GM19043 (cell line): ENCODE measurements around the gene BCAS3.
"Not testable (repeated sequence)": the region's sequence is repeated elsewhere in the genome, so short reads cannot be mapped to it uniquely, and the experiment has no call there.

Experiments
- ATAC-seq: cut with Tn5 transposase; IDR thresholded peaks from one replicate; pipeline ENCODE4 v1.9.1; 2021; ENCODE audit warnings: low read depth; ENCODE audit not compliant: unreplicated experiment

Gene BCAS3

GRCh38 chr17:61235827-61236197 is 558.2 kb downstream of the BCAS3 start:
- no peak for ATAC-seq

DNA sequence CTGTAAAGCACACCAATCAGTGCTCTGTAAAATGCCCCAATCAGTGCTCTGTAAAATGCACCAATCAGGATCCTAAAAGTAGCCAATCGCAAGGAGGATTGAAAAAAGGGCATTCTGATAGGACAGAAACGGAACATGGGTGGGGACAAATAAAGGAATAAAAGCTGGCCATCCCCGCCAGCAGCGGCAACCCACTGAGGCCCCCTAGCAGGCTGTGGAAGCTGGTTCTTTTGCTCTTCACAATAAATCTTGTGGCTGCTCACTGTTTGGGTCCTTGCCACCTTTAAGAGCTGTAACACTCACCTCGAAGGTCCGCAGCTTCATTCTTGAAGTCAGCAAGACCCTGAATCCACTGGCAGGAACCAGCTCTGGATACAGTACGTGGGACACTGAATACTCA is 559.6 kb downstream of the BCAS3 start:
- no peak for ATAC-seq

DNA sequence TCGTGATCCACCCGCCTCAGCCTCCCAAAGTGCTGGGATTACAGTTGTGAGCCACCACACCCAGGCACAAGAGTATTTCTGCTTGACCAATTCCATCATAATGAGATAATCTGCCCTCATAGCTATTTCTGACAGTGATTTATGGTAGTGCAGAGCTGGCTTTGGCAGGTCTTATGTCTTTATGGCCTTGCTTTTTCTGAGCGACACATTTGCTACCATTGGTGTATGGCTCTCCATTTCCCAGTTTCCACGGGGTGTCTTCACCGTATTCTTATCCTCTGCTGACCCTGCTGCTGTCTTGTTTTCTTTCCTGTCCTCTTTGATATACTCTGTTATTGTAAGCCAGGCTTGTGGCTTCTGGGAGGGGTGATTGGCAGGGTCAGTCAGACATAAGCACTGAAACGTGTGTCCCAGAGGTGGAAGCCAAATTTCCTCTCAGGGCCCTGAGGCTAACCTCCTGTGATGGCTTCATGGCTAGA is 560.8 kb downstream of the BCAS3 start:
- no peak for ATAC-seq

DNA sequence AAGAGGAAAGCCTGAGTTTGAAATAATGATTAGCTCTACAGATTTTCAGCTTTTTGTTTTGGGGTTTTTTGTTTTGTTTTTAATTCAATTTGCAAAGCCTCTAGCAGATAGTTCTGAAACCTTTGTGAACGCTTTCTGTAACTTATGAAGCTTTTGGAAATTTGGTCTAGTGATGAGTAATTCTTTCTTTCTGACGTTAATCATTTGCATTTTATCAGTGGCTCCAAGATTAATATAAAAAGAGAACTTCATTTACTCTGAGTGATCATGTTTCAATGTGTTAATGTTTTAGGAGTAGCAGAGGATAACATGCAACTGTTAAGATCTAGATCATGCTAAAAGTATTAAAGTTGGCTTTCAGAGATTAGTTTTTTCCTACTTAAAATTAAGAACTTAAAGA is 561.7 kb downstream of the BCAS3 start:
- no peak for ATAC-seq

GRCh38 chr17:61239953-61240352 is 562.3 kb downstream of the BCAS3 start:
- no peak for ATAC-seq

DNA sequence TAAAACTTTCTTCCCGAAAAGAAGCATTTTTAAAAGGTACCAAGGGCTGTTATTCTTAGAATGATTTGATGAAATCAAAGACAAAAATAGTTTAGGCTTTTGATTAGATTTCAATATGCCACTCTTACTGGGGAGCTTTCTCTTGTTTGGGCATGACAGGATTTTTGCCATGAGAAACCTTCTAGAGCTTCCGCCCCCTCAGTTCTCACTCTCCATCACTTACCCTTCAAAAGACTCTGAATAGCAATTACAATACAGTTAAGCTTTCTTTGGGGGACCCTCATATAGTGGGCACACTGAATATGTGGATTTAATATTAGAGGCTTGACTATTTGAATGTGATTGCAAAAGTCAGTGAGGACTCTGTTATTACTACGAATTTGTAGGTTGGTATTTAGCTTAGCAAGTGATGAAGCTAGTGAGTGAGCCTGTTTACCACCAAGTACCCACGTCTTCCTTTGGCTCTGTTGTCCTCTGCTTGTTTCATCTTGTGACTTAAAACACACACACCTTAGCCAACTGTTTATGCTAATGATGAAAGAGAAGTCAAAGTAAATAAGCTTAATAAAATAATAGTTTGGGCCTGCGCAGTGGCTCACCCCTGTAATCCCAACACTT is 563.3 kb downstream of the BCAS3 start:
- no peak for ATAC-seq

DNA sequence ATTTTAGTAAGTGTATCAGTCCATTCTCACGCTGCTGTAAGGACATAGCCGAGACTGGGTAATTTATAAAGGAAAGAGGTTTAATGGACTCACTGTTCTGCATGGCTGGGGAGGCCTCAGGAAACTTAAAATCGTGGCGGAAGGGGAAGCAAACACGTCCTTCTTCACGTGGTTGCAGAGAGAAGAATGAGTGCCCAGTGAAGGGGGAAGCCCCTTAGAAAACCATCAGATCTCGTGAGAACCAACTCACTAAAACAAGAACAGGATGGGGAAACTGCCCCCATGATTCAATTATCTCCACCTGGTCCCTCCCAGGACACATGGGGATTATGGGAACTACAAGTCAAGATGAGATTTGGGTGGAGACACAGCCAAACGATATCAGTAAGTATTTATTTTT is 567.3 kb downstream of the BCAS3 start:
- ATAC-seq = not testable (repeated sequence)

DNA sequence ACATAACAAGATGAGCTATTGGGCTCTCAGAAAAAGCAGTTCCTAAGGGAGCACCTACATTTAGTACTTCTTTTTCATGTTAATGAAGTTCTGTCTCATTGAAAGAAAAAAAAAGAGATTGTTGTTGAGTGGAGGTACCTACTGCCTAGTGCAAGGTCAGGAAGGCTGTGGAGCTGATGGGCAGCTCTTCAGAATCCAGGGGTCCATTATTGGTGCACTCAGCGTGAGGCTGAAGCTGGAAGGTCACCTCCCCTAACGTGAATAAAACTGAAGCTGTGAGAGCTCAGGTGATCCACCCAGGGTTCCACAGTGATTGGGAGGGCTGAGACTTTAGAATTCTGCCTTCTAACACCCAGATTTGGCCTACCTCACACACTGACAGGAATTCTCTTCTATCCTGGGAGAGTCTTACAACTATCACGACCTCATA is 568.1 kb downstream of the BCAS3 start:
- ATAC-seq = no peak

DNA sequence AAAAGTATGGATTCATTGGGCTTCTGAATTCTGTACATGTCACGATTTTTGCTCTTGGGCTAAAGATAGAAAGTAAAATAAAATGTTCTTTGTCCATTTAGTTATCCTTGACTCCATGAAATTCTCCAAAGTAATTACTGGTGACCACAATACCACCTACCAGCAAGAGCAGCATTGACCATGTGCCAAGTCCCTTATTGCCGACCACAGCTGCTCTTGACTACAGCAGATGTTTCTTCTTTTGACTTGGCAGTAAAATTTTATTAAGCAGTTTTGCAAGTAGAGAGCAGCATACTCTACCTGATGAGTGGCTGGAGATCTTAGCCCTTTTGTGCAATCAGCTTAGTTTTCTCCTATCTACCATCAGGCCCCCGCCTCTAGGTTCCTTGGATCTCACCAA is 569.8 kb downstream of the BCAS3 start:
- no peak for ATAC-seq

GRCh38 chr17:61248399-61248798 is 570.7 kb downstream of the BCAS3 start:
- ATAC-seq = no peak

DNA sequence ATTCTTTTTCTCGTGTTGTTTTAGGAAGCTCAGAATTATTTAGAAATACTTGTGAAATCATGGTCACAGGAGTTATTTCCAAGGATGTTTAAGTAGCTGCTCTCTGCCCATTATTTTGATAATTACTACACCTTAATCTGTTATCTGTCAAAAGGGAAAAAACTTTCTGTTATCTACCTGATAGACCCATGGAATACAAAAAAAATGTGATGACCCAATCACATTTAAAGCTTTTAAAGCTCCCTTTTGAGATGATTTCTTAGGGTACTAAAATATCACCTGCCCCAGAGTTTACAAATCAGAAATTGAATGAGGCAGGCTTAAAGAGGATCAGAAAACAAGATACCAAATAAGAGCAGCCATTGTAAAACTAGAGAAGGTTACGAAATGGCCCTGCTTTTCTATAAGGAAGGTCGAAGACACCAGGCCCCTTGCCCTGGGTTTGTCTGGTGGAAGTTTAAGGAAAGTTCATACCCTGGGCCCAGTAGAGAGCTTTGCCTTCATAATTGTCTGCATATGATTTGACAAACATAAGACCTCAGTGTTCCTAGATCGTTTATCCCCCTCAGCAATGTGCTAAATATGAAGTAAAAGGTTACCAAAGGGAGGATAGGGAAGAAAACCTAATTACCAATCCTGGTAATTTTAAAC is 572.1 kb downstream of the BCAS3 start:
- no peak for ATAC-seq

GRCh38 chr17:61250335-61250890 is 572.8 kb downstream of the BCAS3 start:
- ATAC-seq = no peak

DNA sequence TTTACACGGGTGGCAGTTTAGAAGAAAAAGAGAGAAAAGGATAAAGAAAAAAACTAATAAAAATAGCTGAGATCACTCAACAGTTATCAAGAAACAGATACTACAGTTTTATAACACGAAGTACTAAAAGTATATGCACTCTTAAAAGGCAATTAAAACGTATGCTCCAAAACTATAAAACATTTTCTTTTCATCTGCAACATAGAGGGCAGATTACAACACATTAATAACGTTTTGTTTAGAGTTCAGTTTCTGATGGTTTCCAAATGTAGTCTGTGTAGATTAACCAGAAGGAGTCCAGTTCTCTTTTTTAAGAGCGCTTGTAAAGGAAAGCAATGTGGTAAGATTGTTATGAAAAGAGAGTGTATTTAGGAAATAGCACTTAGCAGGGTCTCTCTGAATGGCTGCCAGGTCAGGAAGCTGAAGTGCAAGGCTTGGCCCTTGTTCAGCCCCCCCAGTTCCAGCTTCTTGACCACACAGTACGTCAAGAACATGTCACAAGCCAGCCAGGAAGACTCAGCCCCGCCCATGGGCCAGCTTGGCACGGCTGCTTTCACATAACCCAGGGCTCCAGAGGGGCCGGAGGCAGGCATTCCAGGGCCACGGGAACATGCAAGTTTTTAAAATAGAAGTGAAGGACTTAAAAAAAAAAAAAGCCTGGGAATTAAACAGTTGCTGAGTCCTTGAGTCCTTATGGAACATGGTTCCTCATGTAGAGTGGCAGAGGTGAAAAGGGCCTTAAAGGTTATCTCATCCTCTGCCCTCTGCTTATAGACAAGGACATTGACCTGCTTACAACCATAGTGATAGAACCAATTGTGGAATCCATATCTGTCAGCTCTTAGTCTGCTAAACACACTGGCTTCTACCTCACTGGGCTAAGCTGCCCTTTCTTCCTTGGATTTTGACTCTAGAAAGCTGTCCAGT is 574.6 kb downstream of the BCAS3 start:
- ATAC-seq = no peak

- ATAC-seq = no peak
These were observed 575.7 kb downstream of the BCAS3 start for GRCh38 chr17:61253362-61253761.

DNA sequence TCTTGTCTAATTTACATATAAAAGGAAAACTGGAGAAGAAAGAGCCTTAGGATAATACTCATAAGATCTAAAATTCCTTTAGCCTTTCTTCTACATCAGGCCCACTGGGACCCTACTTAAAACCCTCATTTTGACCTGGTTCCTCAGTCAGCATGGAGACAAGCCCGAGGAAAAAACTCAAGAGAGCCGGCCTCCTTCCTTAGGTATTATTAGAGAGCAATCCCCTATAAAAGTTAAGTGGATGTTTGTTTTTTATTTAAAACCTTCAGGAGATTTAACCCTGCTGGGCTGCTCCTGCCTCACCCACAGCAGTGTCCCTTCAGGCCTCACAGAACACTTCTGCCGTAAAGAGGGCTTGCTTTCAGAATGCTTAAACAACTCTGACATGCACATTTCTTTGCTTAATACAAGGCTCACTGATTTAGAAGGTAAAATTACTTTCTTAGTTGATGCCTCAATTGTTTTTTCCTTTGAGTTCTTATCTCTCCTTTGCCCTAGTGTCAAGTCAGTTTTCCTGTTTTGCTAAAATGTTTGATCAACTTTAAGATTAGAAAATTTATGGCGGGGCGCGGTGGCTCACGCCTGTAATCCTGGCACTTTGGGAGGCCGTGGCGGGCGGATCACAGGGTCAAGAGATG is 576.4 kb downstream of the BCAS3 start:
- no peak for ATAC-seq

- no peak for ATAC-seq
These were observed 577.3 kb downstream of the BCAS3 start for GRCh38 chr17:61254904-61255303.

DNA sequence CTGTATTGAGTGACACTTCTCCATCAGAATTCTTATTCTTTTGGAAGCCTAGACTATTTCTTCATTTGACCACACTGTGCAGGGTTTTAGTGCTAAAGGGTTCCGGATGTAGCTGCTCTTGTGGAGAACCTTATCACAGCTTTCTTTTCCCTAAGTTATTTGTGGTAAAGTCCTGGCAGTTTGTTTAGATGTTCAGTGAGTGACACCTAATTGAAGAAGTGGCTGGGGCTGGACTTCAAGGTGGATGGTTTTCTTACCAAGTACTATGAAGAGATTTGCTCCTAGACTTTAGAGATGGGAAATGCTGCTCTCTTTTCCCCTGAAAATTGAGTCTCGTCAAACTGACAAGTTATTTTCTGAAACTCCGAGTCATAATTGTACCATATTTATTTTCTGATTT is 578.0 kb downstream of the BCAS3 start:
- no peak for ATAC-seq

- ATAC-seq = no peak
These were observed 581.7 kb downstream of the BCAS3 start for GRCh38 chr17:61259360-61259759.

- no peak for ATAC-seq
These were observed 582.6 kb downstream of the BCAS3 start for GRCh38 chr17:61260071-61260797.
